Spleen (tissue), 11 donors: ENCODE data around the gene NPLOC4. TPM values are rescaled to one million over a fixed set of nuclear protein-coding genes. Genes with fewer than 3 reads are reported as not detected.

Source experiments
- DNase-seq: peaks from one replicate; pipeline ENCODE4 v3.0.0-alpha.2; 2020
- H3K27ac ChIP-seq, 8 donors: fragments of 200-600 bp; sonication (generic) in 7 of 8; 1 replicate in 4 of 8; 2 replicates in 4 of 8; pipeline versions ENCODE4 v1.5.0 to v1.8.0; 2016 to 2021; ENCODE audit warnings: inconsistent platforms in 4 of 8, mild to moderate bottlenecking in 4 of 8, moderate library complexity in 1 of 8
- H3K27me3 ChIP-seq, 7 donors: fragments of 200-600 bp; sonication (generic) in 6 of 7; replicated peaks in 1 of 7; 1 replicate in 4 of 7; 2 replicates in 3 of 7; pipeline versions ENCODE4 v1.5.0 to v1.8.0; 2016 to 2021; ENCODE audit warnings: inconsistent platforms in 3 of 7, mild to moderate bottlenecking in 1 of 7
- H3K36me3 ChIP-seq, 6 donors: fragments of 200-600 bp; sonication (generic) in 5 of 6; 1 replicate in 4 of 6; 2 replicates in 2 of 6; pipeline versions ENCODE4 v1.5.0 to v1.8.0; 2016 to 2021; ENCODE audit warnings: inconsistent platforms in 2 of 6
- H3K4me1 ChIP-seq, 6 donors: fragments of 200-600 bp; sonication (generic) in 5 of 6; 1 replicate in 3 of 6; 2 replicates in 3 of 6; pipeline versions ENCODE4 v1.5.0 to v1.8.0; 2016 to 2021; ENCODE audit warnings: inconsistent platforms in 3 of 6
- H3K4me3 ChIP-seq, 8 donors: fragments of 200-600 bp; sonication (generic) in 7 of 8; 1 replicate in 4 of 8; 2 replicates in 4 of 8; pipeline versions ENCODE4 v1.5.0 to v1.8.0; 2016 to 2021; ENCODE audit warnings: inconsistent platforms in 4 of 8, mild to moderate bottlenecking in 4 of 8, moderate library complexity in 2 of 8
- H3K9me3 ChIP-seq, 8 donors: fragments of 200-600 bp; sonication (generic) in 7 of 8; 1 replicate in 4 of 8; 2 replicates in 4 of 8; pipeline versions ENCODE4 v1.5.0 to v1.8.0; 2016 to 2021; ENCODE audit warnings: inconsistent platforms in 4 of 8
- CTCF ChIP-seq, 11 experiments: fragments of 200-600 bp in 7 of 11; fragments of 450-650 bp in 4 of 11; sonication (generic) in 4 of 11; IDR thresholded peaks in 8 of 11; conservative IDR thresholded peaks in 3 of 11; 1 replicate in 7 of 11; 2 replicates in 4 of 11; pipeline versions ENCODE4 v1.4.0 to v1.8.0; 2016 to 2021; ENCODE audit warnings: antibody characterized with exemption in 11 of 11, inconsistent platforms in 4 of 11, mild to moderate bottlenecking in 1 of 11
- POLR2A ChIP-seq, 3 donors: fragments of 450-650 bp; IDR thresholded peaks; one replicate each; pipeline ENCODE4 v1.5.1; 2017; ENCODE audit warnings: antibody characterized with exemption in 3 of 3, mild to moderate bottlenecking in 1 of 3
- POLR2AphosphoS5 ChIP-seq, 3 donors: sonication (generic); formaldehyde crosslinking; IDR thresholded peaks; one replicate each; pipeline ENCODE4 v1.5.1; 2017; ENCODE audit warnings: antibody characterized with exemption in 3 of 3
- WGBS, 5 donors: extraction: QIAGEN DNeasy Blood & Tissue Kit in 3 of 5; methylation state at CpG; one replicate each; pipeline versions ENCODE4 v1.1.5 to v1.1.7; 2013 to 2018; 5-methylcytosine and 5-hydroxymethylcytosine counted together
- intact Hi-C: fragments of 100-400 bp; cut with DNase I; formaldehyde crosslinking; loops from one replicate; pipeline ENCODE4 v1.15.0; 2023; ENCODE audit warnings: low total_unique reads
- polyA plus RNA-seq, 3 donors: library from polyadenylated mRNA; stranded (reverse); fragments of 200-250 nt; gene quantifications; one replicate each; pipeline ENCODE4 v1.2.1, GENCODE V29; 2013
- total RNA-seq, 7 donors: library from RNA; depleted of rRNA in 3 of 7; stranded (reverse); fragments of >200 nt in 3 of 7; fragmentation: NEBNext Ultra II Directional in 4 of 7; extraction: Animal tissue kit (Norgen Biotek cat#: 25700) in 4 of 7; gene quantifications; one replicate each; pipeline versions ENCODE4 v1.1.0 to v1.2.1, GENCODE V29; 2016 to 2021
- donor health status: healthy with polysubstance abuse.
- donor health status: DM: no; HTN: no; CAD: no; lungs with moderate emphysema.
- donor health status: DM: no; HTN: no; CAD: no.
- donor health status: Bipolar disorder and iron deficiency.
- donor health status: healthy.
- donor health status: DM: no; HTN: no; CAD: no.
- donor health status: DM: yes; HTN: yes; CAD: no.

Gene NPLOC4
- total and polyA plus RNA-seq, 10 donors: 19.3 to 130 (median 81.3) TPM

- H3K4me3 ChIP-seq: no peak overlapping the region
- 92 to 94% (median 93%) methylated on average over 13 of the region's 13 CpGs for WGBS, 5 donors
- DNase-seq: no peak
- H3K27ac ChIP-seq: peak overlapping the region in 3 of 8 donors; percentile 34 to 56 (median 37)
- no peaks in the 10 kb centered on the region for H3K27me3 ChIP-seq
- peaks cover 0 to 98% (median 86%) of the 10 kb centered on the region in 6 donors for H3K36me3 ChIP-seq
- H3K4me1 ChIP-seq: peaks cover 0 to 44% (median 11%) of the 10 kb centered on the region in 6 donors
- H3K9me3 ChIP-seq: no peaks in the 10 kb centered on the region
- intact Hi-C loops: no loop called here
- TF ChIP-seq POLR2AphosphoS5 (IDR thresholded peaks at IDR 0.05) (no peak), POLR2A (IDR thresholded peaks at IDR 0.05) (no peak), CTCF (IDR thresholded peaks at IDR 0.05 in 8 of 11, conservative IDR thresholded peaks at IDR 0.05 in 3 of 11) (no peak)
These were observed 28.3 kb downstream of the NPLOC4 start for GRCh38 chr17:81608605-81609004.

GRCh38 chr17:81608082-81608481, 28.8 kb downstream of the NPLOC4 start:
- Histone ChIP-seq H3K27ac (peak overlapping the region in 1 of 8 donors; percentile 21), H3K36me3 (peaks cover 0 to 98% (median 85%) of the 10 kb centered on the region in 6 donors), H3K4me1 (peaks cover 0 to 39% (median 8%) of the 10 kb centered on the region in 6 donors), H3K27me3 (no peaks in the 10 kb centered on the region), H3K4me3 (no peak overlapping the region), H3K9me3 (no peaks in the 10 kb centered on the region)
- no peak for DNase-seq
- intact Hi-C loops: no loop called here
- TF ChIP-seq CTCF (IDR thresholded peaks at IDR 0.05 in 8 of 11, conservative IDR thresholded peaks at IDR 0.05 in 3 of 11) (no peak), POLR2A (IDR thresholded peaks at IDR 0.05) (no peak)
- 94 to 100% (median 98%) methylated on average over 4 of the region's 4 CpGs for WGBS, 5 donors

- Histone ChIP-seq H3K4me3 (no peak overlapping the region), H3K9me3 (no peaks in the 10 kb centered on the region), H3K36me3 (peaks cover 0 to 98% (median 80%) of the 10 kb centered on the region in 6 donors), H3K27me3 (no peaks in the 10 kb centered on the region), H3K27ac (no peak overlapping the region), H3K4me1 (peaks cover 0 to 39% (median 8%) of the 10 kb centered on the region in 6 donors)
- TF ChIP-seq POLR2A (IDR thresholded peaks at IDR 0.05) (no peak), POLR2AphosphoS5 (IDR thresholded peaks at IDR 0.05) (no peak), CTCF (IDR thresholded peaks at IDR 0.05 in 8 of 11, conservative IDR thresholded peaks at IDR 0.05 in 3 of 11) (no peak)
- WGBS, 5 donors: 75 to 92% (median 85%) methylated on average over 6 of the region's 6 CpGs
- DNase-seq: no peak
- intact Hi-C loops: no loop called here
These were observed 29.5 kb downstream of the NPLOC4 start for GRCh38 chr17:81607431-81607830.

- H3K36me3 ChIP-seq: peaks cover 0 to 100% (median 69%) of the 10 kb centered on the region in 6 donors
- 92 to 96% (median 94%) methylated on average over 11 of the region's 11 CpGs for WGBS, 5 donors
- TF ChIP-seq POLR2A (IDR thresholded peaks at IDR 0.05): no peak
- TF ChIP-seq POLR2AphosphoS5 (IDR thresholded peaks at IDR 0.05): no peak
- no peak for TF ChIP-seq CTCF (IDR thresholded peaks at IDR 0.05 in 8 of 11, conservative IDR thresholded peaks at IDR 0.05 in 3 of 11)
- H3K27ac ChIP-seq: no peak overlapping the region
- intact Hi-C loops: loop anchor here (5.0 kb wide), 1 partner anchor 347 kb away; no protein-coding TSS in a partner anchor
- no peaks in the 10 kb centered on the region for H3K9me3 ChIP-seq
- peaks cover 5 to 54% (median 29%) of the 10 kb centered on the region in 6 donors for H3K4me1 ChIP-seq
- no peak for DNase-seq
- H3K27me3 ChIP-seq: no peaks in the 10 kb centered on the region
- H3K4me3 ChIP-seq: no peak overlapping the region
These were observed 32.9 kb downstream of the NPLOC4 start for GRCh38 chr17:81603846-81604610.
